DMS53 treated with DMSO at 0.1 percent for 48 hours (cell line): ENCODE data around the gene KBTBD12.
A peak's percentile ranks its signal among the peaks of the same experiment; 100 is the strongest.
"Not testable (repeated sequence)": the region's sequence is repeated elsewhere in the genome, so short reads cannot be mapped to it uniquely, and the experiment has no call there.

ENCODE experiments used
- DNase-seq: peaks from one replicate; lab custom pipeline; 2025; ENCODE audit not compliant: unreplicated experiment; lab: John Stamatoyannopoulos, UW

The KBTBD12 gene, protein sequence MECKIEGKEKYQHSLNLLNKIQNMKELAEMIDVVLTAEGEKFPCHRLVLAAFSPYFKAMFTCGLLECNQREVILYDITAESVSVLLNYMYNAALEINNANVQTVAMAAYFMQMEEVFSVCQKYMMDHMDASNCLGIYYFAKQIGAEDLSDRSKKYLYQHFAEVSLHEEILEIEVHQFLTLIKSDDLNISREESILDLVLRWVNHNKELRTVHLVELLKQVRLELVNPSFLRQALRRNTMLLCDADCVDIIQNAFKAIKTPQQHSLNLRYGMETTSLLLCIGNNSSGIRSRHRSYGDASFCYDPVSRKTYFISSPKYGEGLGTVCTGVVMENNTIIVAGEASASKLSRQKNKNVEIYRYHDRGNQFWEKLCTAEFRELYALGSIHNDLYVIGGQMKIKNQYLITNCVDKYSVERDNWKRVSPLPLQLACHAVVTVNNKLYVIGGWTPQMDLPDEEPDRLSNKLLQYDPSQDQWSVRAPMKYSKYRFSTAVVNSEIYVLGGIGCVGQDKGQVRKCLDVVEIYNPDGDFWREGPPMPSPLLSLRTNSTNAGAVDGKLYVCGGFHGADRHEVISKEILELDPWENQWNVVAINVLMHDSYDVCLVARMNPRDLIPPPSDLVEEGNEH

DNA sequence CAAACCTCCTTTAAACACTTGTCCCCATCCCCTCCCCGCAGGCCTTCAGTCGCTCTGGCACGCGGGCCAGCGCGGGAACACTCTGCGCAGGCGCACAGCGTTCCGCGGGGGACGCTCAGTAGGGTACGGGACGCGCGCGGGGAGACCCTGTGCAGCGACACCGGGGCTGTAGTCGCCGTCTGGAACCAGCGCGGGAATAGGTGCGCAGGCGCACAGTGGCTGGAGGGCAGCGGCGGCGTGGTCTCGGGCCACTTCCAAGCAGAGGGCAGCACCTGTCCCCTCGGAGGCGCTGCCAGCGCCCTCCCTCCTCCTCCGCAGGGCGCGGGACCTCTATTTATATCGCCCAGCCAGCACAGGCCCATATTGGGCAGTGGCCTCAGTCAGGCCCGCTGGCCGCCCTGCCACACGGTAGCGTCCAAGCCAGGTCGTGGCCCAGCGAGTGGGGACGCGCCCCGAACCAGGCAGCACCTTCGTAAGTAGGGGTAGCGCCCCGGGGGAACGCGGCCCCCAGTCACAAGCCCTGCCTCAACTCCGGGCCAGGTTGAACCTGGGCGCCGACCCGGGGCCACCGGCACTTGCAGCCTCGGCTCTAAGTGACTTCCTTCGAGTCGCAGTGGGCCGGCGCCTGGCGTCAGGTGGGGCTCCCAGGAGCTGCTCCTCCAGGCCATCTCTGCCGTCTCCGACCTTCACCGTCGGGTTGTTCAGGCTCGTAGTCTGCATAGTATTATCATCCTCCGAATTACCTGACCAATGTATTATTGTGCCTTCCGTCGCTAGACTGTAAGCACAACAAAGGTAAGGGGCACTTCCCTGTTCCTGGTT is at the start of gene KBTBD12:
Gene KBTBD12 (plus strand): TSS at position 118 of the 822 bp plus-strand sequence. CDS start 7,830 bp downstream, outside the sequence.
- DNase-seq, result peak; percentile 34

DNA sequence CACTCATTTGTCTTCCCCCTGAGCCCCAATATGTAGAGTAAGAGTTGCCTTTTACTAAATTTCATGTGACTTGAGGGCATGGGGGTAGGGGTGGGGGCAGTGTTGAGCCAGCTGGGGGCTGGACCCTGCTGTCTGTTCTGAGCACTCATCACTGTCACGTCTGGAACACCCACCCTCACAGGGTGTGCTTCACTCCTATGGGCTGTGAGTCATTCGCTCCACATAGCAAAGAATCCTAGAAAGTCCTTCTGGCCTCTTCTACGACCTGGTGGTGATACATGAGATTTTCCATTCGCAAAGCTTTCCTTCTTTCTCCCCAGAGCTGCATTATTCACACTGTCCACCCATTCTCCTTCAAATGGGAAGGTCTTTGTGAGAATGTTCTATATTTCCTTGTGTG is 49.1 kb upstream of the KBTBD12 start:
- no peak for DNase-seq

DNA sequence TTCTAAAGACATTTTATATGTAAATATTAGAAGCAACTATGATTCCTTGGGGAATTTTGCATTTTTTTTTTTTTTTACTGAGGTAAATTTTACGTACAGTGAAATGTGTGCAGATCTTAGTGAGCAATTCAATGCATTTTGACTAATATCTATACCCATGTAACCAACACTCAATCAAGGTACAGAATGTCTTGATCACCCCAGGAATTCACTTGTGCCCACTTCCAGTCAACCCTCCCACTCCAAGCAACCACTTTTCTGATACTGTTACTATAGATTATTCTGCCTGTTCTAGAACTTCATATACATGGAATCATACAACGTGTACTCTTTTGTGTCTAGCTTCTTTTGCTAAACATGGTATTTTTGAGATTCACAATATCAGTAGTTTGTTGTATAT is 47.6 kb upstream of the KBTBD12 start:
- DNase-seq, result no peak

DNA sequence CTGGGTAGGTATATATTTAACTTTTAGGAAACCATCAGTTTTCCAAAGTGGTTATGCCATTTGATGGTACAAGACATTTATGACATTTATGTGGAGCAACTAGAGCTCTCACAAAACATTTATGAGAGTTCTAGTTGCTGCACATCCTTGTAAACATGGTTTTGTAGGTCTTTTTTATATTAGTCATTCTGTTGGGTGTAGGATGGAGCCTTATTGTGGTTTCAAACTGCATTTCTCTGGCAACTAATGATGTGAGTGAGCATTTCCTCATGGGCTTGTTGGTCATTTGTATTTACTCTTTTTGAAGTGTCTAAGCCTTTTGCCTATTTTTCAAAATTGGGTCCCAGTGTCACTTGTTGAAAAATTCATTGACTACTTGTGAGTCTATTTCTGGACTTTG is 47.0 kb upstream of the KBTBD12 start:
- no peak for DNase-seq

DNA sequence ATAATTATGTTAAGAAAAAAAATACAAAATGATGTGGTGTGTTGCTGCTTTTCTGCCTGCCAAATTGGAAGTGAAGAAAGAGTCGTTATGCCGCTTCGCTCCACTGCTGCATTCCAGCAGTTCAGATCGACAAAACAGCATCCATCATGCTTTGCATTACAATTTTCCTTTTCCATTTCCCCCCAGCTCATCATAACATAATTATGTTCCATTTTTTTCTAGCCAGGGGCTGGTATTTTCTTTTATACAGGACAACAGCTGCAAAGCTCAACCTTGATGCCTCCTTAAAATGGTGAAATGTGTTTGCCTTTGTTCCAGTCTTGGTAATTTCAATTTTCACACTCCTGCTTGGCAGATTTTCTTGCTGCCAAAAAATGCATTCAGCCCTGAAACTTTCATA is 44.9 kb upstream of the KBTBD12 start:
- DNase-seq, result no peak

DNA sequence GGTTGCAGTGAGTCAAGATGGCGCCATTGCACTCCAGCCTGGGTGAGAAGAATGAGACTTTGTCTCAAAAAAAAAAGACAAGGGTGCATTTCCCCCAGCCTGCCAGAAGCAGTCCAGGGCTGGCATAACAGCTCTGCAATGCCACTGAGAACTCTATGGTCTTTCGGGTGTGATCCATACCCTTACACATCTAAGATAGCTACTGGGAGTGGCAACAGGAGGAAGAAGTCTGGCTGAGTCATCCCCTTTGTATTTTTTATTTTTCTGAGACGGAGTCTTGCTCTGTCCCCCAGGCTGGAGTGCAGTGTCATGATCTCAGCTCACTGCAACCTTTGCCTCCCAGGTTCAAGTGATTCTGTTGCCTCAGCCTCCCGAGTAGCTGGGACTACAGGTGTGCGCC is 40.9 kb upstream of the KBTBD12 start:
- DNase-seq, result not testable (repeated sequence)

DNA sequence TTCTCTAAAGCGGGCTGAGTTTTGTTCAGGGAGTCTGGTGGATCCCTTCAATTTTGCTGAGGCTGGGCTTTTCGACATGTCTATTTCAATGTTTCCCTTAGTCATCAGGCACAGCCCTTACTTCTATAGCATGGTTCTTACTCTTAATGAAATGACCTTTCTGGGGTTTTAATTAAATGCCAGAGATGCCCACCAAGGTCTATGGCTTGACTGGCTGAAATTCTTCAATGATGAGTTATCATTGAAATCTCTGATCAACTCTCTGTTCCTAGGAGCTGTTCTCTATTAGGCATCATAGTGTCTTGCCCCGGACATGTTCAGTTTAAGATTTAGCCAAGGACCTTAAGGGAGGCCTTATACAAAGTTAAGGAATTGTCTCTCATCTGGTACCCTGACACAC is 33.4 kb upstream of the KBTBD12 start:
- no peak for DNase-seq

DNA sequence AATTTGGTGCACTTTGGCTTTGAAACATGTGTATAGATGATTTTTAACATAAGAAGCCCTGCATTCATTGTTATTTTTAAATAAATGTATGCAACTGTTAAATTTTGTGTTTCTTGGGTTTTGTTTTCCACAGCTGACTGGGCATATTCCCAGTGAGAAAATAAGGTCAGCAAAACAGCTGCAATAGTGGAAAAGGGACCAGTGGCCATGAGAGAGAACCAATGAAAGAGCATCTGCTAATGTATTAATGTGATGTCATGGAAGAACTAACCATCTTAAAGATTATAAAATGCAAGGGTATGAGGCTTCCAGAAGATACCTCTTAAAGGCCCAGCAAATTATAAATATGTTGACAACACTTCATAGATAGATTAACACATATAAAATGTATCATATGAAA is 31.0 kb upstream of the KBTBD12 start:
- DNase-seq, result no peak

DNA sequence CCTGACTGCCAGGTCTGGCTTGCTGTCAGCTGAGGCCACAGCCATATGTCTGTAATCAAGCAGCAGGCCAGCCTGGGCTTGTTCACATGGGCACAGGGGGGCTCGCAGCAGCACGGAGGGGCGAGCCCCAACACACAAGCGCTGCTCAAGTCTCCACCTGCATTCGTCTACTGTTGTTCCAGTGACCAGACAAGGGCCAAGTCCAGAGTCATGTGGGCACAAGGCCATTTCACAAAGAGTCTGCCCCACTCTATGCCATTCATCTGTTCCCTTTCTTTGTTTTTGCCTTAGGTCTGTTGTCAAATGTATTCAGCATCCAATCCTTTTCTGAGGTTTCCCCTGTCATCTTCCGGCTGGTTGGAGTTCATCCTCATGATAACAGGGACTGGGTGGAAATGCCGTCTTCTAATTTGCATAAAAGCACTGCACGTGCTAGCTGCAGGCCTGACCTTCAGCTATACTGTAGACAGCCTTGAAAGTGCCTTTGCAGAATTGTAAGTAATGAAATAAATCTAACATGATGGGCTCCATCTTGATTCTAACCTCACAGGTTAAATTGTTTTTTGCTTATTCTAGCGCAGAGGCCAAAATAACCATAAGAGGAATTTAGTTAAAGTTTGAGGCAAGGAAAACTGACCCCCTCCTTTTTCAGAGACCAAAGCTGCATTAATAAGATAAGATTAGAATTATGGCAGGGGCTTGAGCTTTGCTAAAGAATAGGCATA is 28.6 kb upstream of the KBTBD12 start:
- DNase-seq, result no peak

DNA sequence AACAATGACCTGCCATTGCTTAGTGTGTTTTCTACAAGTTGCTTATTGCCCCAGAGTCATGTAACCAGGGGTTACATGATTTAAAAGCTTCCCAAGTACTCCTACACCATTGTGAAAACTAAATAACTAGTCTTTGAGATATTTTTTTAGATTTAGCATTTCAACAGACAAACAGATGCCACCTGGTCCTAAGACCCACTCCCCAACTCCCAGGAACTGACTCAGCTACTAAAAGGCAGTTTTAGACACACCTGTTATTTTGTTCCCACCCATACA is 28.1 kb upstream of the KBTBD12 start:
- DNase-seq, result no peak

DNA sequence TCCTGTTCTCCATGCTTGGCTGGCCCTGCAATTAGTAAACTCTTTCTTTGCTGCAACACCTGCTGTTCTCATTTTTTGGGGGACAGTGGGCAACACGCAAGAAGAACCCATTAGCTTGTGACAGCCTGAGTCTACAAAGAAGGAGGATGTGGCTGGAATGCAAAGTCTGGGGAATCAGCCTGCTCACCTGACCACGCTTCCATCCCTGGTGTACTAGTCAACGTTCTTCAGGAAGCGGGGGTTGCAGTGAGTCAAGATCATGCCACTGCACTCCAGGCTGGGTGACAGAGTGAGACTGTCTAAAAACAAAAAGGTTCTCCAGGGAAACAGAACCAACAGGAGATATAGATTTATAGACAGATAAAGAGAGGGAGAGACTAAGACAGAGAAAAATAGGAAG is 27.7 kb upstream of the KBTBD12 start:
- no peak for DNase-seq

DNA sequence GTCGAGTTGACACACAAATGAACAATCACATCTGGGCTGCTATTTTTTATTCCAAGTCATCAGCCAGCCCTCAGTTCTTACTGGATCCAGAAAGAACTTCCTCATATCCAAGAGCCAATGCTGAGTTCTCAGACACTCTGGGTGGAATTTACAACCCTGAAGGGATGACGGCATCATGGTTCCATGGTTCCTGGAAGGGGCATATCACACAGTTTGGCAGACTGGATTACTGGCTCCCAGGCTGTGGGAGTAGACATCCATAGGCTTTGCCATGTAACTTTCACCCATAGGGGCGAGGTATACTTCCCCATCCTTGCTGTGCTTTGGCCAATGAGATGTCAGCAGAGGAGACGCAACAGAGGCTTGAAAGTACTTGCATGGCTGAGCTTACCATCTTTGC is 26.9 kb upstream of the KBTBD12 start:
- no peak for DNase-seq

DNA sequence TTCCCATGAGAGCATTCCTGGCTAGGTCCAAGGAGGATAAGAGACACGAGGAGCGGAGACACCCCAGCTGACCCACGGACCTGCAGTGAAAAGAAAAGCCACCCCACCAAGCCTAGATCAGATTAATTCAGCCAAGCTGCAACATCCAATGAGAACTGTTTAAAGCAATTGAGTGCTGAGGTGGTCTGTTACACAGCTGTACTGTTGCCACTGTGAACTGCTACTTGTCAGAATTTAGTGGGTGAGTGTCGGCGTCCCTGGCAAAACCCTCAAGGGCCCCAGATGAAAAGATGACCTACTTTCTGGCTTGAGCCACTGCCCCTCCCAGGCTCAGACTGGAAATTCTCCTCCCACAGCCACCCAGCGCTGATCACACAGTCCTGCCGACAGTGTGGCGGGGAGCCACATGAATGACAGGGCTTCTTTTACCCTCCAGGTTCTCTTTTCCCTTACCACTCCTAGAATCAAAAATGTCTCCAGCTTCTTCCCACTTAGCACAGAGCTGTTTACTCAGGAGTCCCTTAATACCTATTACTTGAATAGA is 26.4 kb upstream of the KBTBD12 start:
- no peak for DNase-seq

DNA sequence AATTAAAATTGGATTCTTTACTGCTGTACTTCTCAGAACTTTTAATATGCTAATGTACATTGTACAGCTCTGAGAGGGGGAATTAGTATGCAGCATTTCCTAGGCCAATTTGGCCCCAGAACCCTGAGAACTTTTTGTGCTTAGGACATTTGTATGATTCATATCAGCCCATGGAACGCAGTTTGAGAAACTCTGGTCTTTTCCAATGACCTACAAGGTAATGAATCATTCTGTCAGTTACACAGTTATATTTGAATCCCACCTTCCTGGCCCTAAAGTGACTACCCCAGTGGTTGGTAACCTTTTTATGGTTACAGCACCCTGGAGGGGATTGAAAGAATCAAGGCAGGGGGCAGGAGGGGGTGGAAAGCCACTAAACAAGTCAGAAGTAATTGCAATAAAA is 25.6 kb upstream of the KBTBD12 start:
- no peak for DNase-seq

DNA sequence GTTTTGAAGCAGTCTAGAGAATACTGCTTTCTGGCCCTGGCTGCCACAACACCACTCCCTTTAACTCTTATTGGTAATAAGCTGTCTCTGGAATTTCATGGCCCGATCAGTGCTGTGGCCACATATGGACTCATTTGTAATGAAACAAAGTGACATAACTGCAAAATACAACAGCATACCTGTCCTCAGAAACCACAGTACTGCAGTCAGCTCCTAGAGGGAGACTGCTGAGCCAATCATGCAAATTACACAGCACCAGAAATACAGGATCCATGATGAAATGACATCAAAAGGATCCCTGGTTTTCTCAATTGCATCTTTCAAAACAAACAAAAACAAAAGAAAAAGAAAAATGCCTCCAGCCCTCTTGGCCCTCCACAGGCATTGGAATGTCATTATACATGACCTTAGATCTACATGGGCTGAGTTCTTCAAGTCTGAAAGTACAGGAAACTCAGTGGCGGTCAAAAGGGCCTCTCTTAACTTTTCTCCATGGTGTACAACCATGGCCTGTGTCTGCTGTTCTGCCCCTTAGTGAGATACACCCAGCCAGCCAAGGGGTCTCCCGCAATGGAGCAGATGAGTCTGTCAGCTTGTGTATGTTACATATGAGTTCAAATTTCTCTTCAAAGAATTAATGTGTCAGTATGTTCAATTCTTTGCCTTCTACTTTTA is 24.9 kb upstream of the KBTBD12 start:
- peak; percentile 34 for DNase-seq

DNA sequence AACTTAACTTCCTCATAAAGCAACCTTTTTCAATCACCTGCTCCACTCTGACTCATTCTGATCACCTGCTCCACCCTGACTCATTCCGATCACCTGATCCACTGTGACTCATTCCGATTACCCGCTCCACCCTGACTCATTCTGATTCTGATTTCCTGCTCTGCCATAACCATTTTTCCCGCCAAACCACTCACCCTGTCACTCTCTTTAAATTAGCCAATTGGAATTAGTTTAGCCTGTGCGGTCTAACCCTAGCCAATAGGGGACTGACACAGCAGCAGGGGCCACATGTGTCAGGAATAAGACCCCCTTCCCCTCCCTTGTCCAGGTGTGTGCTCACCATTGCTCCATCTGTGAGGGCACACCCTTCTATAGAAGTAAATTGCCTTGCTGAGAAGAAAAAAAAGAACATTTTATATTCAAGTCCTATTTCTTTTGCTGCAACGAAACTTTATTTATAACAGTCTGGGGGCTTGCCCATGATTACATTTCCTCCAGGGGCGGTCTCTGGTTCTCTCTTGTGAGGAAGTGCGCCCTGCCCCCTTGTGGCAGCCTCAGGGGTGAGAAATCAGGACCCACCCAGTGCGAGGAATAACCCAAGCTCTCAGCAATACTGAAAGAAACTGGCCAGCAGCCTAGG is 24.3 kb upstream of the KBTBD12 start:
- DNase-seq, result peak; percentile 72

DNA sequence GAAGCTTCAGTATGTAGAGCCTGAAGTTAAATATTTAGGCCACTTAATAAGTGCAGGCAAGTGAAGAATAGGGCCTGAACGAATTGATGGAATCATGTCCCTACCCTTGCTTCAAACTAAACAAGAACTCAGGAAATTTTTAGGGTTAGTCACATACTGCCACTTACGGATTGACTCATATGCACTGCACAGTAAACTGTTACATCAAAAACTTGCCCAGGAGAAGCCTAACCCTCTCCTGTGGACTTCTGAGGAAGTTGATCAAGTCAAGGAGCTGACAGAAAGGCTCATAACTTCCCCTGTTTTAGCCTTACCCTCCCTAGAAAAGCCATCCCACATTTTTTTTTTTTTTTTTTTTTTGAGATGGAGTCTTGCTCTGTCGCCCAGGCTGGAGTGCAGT is 20.6 kb upstream of the KBTBD12 start:
- no peak for DNase-seq

DNA sequence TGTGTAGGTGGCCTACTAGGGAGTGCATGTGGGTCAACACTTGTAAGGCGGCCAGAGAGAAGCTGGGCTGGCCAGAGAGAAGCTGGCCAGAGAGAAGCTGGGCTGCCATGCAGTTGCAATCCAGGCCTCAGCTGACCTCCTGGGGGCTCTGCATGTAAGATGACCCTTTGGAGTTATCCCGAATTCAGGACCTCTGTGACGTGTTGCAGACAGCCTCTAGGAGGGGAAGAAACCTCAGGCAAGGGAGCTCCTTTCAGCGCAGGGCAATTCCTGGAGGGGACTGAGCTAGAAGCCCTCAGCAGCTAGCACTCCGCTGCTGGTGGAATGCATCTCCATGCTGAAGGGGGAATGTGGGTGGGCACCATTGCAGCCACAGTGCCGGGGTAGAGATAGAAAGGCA is 15.8 kb upstream of the KBTBD12 start:
- DNase-seq, result no peak

DNA sequence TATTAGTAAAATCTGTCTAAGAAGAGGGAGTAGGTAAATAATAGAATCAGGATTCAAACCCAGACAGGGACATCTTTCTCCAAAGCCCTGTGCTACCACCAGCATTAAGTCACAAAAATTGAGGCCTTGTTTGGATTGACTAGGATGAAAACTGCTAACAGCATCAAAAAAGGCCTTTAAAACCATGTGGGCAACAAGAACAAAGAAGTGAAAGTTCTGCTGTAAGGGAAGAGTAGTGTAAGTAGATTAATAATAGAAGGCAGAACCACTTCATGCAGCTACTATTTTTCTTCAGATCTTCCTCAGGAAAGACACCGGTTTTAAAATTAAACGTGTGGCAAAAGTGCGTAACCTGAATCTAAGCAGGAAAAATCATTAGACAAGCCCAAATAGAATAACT is 15.3 kb upstream of the KBTBD12 start:
- no peak for DNase-seq

DNA sequence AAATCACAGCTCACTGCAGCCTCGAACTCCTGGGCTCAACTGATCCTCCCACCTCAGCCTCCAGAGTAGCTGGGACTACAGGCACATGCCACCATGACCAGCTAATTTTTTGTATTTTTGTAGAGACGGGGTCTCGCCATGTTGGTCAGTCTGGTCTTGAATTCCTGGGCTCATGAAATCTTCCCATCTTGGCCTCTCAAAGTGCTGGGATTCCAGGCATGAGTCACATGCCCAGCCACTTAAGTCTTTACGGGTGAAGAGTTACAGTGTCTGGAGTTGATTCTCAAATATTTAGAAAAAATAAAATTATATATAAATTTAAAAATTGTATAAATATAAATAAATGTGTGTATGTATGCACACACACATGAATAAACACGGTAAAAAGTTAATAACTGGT is 14.5 kb upstream of the KBTBD12 start:
- no peak for DNase-seq
